Hepatic stellate cell (primary cell): ENCODE results near the gene MME.
A peak's percentile ranks its signal among the peaks of the same experiment; 100 is the strongest.
"Not testable (repeated sequence)": the region's sequence is repeated elsewhere in the genome, so short reads cannot be mapped to it uniquely, and the experiment has no call there.

Experiments used
- DNase-seq: peaks from one replicate; pipeline ENCODE4 v3.0.0; 2011; ENCODE audit warnings: low spot score

The MME gene

GRCh38 chr3:155084567-155084966 lies 4.4 kb downstream of the MME start:
- no peak for DNase-seq

- no peak for DNase-seq
Measured at GRCh38 chr3:155086051-155086450, 5.9 kb downstream of the MME start.

GRCh38 chr3:155088706-155089345 lies 8.7 kb downstream of the MME start:
- DNase-seq = no peak

GRCh38 chr3:155089495-155089894 lies 9.4 kb downstream of the MME start:
- no peak for DNase-seq

- no peak for DNase-seq
Measured at GRCh38 chr3:155093261-155093660, 13.1 kb downstream of the MME start.

- no peak for DNase-seq
Measured at GRCh38 chr3:155096303-155097008, 16.3 kb downstream of the MME start.

GRCh38 chr3:155097009-155097349 lies 16.9 kb downstream of the MME start:
- no peak for DNase-seq

GRCh38 chr3:155101398-155101797 lies 21.3 kb downstream of the MME start:
- DNase-seq = peak; percentile 11

GRCh38 chr3:155102329-155102728 lies 22.2 kb downstream of the MME start:
- no peak for DNase-seq

- DNase-seq = no peak
Measured at GRCh38 chr3:155103686-155104085, 23.6 kb downstream of the MME start.

- DNase-seq = no peak
Measured at GRCh38 chr3:155106119-155106518, 26.0 kb downstream of the MME start.

GRCh38 chr3:155110022-155110421 lies 29.9 kb downstream of the MME start:
- DNase-seq = no peak

- no peak for DNase-seq
Measured at GRCh38 chr3:155110996-155111901, 31.1 kb downstream of the MME start.

GRCh38 chr3:155111971-155112370 lies 31.9 kb downstream of the MME start:
- no peak for DNase-seq

GRCh38 chr3:155112661-155113389 lies 32.7 kb downstream of the MME start:
- no peak for DNase-seq

- not testable (repeated sequence) for DNase-seq
Measured at GRCh38 chr3:155124745-155125144, 44.6 kb downstream of the MME start.

- DNase-seq = no peak
Measured at GRCh38 chr3:155129396-155129795, 49.3 kb downstream of the MME start.

- DNase-seq = no peak
Measured at GRCh38 chr3:155130001-155130400, 49.9 kb downstream of the MME start.

GRCh38 chr3:155131104-155131503 lies 51.0 kb downstream of the MME start:
- peak; percentile 8 for DNase-seq

- DNase-seq = not testable (repeated sequence)
Measured at GRCh38 chr3:155134311-155134710, 54.2 kb downstream of the MME start.

GRCh38 chr3:155135003-155135402 lies 54.9 kb downstream of the MME start:
- DNase-seq = no peak

- DNase-seq = no peak
Measured at GRCh38 chr3:155138677-155139076, 58.6 kb downstream of the MME start.
